GM19239 (cell line): ENCODE results near the gene CCDC183.

ENCODE experiments used
- DNase-seq: peaks from one replicate; pipeline ENCODE4 v3.0.0; 2011; ENCODE audit warnings: low spot score; ENCODE audit not compliant: insufficient read length
- FAIRE-seq: peaks from 2 replicates; lab custom pipeline; 2011; peaks lifted over from hg19 to GRCh38; lab: Jason Lieb, UNC

CCDC183 gene

DNA sequence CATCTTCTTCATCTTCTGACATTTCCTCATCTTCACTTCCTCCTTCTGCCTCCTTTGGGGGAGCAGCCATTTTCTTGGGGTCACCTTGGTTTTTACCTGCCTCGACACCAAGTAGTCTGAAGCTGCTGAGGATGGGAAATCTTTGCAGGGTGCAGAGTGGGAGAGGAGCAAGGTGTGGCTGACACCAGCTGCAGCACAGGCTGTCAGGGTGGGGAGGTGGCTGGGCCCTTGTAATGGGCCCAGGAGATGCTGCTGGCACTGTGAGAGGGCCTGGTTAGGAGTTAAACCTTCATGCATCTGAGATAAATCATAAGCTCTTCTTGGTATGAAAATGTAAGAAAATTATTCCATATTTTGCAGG is 19.3 kb downstream of the CCDC183 start:
- DNase-seq, result no peak
- FAIRE-seq, result no peak

DNA sequence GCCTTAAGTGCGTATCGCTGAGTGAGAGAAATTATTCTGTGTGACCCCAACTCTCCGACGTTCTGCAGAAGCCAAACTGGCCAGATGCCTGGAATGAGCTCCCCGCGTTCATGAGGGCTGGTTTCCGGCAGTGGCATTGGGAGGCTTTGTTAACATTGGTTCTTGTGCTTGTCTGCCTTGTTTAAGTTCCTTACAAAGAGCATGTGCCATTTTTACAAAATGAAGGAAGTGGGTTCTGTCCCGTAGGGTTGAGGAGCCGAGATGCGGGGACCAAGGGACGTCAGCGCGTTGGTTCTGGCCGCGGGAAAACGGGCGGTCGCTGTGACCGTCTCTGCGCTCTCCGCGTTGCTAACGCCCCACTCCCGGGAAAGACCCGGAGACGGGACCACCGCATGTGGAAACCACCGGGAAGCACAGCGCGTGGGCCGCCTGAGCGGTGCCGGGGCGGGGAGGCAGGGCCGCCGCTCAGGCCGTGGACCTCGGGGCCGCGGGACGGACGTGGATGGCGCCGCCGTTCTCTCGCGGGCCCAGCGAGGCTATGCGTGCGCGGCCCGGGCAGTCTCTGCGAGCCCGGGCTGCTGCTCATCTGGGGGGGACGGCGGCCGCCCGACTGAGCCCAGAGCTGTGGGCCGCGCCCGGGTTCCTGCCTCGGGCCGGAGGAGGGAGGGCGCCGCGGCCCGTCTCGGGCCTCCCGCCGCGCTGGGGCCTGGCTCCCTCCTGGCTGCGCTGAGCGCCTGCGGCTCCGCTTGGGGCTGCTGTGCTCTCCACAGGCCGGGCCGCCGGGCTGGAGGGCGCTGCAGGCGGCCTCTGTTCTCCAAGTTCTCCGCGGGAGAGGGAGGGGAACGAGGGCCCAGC is 25.1 kb downstream of the CCDC183 start:
- FAIRE-seq, result no peak
- no peak for DNase-seq

DNA sequence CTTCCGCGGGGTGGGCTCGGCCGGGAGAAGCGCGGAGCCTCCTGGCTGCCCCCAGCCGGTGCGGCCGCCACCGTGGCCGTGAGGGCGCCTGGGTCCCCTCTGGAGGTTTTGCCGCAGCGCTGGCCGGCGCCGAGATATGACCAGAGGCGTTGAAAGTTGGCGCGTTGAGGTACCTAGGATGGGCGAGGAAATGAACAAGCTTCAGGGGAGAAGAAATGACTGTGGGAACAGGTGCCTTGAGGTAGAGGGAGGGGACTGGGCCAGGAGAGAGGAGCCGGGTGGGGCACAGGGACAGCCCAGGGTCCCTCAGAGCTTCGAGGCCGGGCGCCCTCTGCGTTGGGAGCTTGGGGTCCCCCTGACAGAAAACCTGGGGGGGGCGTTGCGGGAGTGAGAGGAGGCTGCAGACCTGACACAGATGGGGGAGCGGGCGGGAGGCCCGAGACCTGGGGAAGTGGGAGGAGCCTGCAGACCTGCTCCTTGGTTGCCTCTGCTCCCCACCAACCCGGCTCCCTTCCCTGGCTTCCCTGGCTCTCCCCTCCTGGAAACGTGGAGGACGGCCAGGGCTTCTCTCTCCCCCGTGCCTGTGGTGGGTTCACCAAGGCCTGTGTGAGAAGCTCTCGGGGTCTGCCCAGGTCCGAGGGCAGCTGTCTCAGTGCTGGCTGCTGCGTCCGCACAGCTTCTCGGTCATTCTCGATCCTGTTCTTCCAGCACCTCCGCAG is 25.8 kb downstream of the CCDC183 start:
- no peak for DNase-seq
- no peak for FAIRE-seq

DNA sequence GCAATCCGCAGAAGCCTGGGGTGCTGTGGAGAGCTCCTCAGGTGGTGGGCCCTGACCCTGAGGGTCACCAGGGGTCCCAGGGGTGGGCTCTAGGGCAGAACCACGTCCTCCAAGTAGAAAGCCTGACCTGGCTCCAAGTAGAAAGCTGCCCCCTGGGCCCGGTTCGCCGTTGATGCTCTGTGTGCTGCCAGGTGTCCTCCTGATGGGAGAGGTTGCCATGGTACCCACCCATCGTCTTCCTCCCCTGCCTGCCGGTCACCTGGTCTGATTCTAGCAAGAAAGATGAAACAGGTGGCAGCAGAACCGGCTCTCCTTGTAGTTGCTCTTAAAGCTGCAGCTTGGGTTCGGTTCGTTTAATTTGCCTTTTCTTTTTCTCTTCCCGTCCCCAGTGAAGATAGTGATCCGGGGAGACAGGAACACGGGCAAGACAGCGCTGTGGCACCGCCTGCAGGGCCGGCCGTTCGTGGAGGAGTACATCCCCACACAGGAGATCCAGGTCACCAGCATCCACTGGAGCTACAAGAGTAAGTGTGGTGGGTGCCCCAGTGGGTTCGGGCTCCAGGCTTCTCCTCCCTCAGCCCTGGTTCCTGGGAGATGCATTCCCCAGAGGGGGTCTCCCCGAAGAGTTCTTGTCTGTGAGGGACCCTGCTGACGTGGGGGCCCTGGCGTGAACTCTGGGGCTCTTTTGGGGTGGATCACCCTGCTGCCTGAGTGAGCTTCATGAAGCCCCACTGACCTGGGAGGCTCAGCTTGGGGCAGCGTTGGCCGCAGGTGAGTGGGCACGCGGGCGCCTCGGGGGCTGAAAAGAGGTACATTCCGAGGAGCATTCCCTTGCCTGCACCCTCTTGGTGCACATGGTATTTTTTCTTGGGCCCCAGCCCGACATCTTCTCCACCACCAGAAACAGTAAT is 27.3 kb downstream of the CCDC183 start:
- FAIRE-seq (no peak), DNase-seq (no peak)

DNA sequence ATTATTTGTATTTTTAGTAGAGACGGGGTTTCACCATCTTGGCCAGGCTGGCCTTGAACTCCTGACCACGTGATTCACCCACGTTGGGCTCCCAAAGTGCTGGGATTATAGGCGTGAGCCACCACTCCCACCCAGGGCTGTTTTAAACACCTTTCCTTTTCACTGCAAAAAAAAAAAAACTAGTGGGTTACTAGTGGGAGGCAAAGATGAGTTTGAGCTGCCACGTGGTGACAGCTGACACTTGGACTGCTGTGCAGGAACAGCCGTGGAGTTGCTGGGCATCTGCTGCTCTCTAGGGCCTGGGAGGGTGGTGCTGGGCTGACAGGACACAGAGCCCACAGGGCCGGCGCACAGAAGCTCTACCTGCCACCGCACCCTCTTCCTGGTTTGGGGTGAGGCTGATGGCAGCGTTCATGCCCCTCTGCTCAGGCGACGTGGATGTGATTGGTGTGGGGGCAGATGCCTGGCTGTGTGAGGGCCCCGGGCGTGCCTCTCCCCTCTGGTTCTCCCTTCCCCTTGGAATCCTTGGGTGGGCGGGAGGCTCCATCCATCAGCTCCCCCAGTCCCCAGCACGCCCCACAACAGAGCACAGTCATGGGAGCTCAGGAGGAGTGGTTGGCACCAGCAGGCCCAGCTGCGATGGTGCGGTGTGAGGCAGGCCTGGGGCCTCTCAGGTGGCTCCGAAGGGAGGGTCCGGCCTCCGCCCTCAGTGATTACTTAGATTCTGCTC is 28.5 kb downstream of the CCDC183 start:
- FAIRE-seq, result no peak
- no peak for DNase-seq

DNA sequence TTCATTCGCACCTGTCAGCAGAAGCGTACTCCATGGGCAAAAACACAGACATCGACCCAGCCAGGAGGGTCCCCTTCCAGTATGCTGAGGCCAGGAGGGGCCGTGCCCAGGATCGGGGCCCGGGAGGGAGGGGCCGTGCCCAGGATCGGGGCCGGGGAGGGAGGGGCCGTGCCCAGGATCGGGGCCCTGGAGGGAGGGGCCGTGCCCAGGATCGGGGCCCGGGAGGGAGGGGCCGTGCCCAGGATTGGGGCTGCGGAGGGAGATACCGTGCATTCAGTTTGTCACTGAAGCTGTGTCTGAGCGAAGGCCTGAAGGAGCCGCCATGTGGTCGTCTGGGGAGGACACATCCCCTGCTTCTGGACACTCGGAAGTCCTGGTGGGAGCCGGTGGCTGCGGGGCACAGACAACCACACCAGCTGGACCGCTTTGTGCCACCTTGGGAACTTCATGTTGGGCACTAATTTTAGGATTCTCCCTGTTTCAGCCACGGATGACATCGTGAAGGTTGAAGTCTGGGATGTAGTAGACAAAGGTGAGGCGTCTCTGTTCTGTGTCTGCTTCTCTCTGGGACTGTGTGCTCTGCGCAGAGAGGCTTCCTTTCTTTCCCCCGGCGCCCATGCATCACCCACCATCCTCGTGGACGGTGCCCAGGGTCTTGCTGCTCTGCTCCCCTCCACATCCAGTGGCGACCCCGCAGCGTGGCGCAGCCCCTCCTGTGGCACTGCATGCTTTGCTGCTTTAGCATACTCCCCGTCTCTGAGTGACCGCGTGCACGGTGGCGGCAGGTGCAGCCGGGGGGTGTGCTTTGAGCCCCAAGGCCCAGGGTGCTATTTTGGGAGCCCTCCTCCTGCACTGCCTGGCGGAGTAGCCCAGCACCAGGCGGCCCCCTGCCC is 29.4 kb downstream of the CCDC183 start:
- FAIRE-seq (no peak), DNase-seq (no peak)

DNA sequence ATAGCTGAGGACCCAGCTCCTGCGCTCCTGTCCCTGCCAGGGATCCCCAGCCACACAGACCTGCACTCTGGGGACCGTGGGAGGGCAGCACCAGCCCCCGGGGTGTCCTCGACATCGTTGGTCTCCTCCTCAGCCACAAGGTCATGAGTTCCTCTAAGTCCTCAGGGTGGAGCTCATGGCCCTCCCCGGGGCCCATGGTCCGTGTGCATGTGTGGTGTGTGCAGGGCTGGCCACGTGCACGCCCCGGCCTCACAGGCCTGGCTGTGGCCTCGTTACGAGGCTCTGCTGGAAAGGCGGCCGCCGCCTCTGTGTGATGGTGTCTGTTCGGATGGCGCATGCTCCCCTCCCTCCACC is 30.0 kb downstream of the CCDC183 start:
- DNase-seq (no peak), FAIRE-seq (no peak)

DNA sequence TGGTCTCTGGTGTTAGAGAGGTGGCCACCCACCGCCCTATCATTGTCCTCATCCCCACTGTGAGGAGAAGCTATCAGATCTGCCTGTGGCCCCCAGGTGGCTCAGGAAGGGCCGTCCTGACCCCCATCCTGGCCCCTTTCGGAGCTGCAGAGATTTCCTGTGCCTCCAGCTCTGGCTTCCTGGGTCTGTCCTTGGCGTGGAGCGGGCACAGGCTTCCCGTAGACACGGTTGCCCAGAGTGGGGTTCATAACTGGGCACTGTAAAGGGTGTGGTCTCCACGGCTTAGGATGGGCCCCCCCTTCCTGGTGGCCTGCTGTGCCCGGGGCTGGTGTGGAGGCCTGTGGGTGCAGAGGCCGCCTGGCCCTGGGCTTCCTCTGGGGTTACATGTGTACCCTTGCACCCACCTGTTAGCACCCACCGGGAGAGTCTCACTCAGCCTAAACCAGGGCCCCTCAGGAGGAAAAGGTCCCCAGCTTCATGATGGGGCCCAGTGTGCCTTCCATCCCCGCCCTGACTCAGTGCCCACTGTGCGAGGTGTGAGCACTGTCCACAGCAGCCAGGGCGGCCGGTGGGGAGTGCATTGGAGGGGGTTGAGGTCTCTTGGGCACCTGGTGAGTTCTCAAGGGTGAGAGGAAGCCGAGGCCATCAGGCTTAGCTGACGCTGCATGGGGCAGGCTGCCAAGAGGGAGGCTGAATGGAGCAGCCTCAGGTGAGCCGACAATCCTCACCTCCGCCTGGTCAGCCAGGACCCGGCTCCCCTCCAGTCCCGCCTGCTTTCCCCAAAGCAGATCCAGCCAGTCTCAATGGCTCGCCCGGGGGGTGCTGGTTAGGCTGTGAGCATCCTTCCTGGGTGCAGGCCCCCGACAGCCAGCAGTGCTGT is 30.8 kb downstream of the CCDC183 start:
- no peak for DNase-seq
- no peak for FAIRE-seq

DNA sequence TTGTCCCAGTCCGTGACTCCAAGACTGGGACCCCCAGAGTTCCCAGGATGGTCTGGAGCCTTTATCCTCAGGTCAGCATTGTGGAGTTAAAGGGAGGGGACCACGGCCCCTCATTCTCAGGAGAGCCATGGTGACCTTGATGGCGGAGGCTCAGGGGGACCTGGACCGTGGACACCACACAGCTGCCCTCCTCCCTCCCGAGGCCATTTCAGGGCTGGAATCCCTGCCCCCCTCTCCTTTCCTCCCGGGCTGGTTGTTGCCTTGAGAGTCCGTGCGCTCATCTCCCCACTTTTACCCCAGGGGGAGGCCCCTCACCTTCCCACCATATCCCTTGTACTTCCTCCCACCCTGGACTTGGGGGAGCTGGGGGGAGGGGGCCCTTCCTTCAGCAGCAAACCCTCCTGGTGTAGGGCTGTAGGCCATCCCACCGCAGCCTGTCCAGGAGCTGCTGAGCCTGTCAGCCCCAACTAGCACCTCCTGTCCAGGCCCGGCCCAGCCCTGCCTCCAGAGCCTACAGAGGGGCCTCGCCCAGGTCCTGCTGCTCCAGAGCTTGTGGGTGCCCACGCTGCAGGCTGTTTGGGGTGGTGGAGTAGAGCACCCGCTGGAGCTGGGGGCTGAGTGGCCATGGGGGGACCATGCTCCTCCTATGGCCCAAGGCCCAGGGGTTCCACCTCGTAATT is 31.8 kb downstream of the CCDC183 start:
- no peak for DNase-seq
- no peak for FAIRE-seq

DNA sequence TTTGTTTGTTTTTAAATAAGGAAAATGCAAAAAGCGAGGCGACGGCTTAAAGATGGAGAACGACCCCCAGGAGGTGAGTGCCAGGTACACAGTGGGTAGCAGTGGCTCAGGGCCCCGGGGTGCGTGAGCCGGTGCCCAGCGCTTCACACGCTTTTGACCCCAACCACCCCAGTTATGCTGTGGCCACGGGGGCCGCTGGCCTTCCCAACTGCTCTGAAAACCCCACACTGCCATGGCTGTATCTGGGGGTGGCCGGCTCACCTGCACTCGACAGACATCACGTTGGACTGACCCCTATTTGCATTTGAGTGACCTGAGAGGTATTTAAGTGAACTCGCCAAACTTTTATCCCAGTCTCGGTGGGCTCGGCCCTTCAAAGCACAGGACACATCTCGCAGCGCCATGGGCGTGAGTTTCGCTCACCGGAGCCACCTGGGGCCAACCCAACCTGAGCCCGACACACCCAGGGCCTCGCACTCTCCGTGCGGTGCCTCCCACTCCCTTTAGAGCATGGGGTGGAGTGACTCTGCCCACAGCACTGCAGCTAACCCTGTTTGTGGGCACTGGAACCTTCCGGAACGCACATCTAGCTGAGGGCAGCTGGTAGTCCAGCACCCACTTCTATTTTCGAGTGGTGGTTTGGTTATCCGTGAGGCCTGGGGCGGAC is 32.5 kb downstream of the CCDC183 start:
- DNase-seq (no peak), FAIRE-seq (no peak)

DNA sequence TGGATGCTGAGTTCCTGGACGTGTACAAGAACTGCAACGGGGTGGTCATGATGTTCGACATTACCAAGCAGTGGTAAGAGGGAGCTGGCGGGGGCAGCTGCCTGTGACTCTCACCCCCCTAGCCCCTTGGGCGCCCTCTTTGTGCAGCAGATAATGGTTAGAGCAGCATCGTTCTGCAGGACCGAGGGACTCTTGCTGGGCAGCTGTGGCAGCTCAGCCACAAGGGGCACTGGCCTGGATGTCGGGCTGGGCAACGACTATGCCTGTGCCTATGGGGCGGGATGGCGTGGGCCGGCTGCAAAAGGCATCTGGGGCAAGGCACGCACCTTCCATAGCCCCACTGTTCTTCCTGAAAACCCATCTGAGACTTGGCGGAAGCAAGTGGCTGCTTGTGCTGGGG is 33.3 kb downstream of the CCDC183 start:
- DNase-seq, result no peak
- no peak for FAIRE-seq

DNA sequence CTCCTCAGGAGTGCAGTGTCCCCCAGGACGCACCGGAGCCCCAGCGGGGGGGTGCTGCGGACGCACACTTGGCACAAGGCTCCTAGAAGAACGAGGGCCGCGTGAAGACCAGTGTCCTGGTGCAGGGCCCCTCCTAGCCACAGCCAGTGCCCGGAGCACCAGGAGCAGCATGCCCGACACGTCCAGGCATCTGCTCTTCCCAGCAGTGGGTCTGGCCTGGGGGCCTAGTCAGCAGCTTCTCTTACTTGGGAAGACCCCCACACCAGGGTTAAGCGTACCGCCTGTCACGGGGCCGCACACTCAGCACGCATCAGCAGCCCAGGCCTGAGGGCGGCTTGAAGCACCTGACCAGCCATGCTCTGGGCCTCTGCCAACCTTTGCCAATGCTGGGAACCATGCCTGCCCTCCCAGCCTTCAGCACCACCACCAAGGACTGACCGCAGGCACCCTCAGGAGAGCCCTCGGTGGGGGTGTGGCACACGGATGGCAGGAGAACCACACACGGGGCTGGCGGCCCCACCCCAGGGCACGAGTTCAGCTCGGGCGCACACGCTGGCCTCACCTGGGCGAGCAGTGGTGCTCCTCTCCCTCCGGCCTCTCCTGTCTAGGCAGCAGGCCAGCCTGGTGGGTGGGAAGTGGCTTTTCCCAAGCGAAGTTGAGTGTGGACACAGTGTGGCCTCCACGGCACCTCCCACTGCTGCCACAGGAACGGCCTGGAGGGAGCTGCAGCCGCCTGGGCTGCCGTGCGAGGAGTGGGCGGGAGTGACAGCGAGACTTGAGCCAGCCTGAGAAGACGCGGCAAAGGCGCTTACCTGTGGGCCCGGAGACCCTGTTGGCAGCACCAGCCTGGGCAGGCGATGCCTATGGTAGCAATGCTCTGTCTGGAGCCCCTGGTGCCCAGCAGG is 34.1 kb downstream of the CCDC183 start:
- no peak for FAIRE-seq
- no peak for DNase-seq

DNA sequence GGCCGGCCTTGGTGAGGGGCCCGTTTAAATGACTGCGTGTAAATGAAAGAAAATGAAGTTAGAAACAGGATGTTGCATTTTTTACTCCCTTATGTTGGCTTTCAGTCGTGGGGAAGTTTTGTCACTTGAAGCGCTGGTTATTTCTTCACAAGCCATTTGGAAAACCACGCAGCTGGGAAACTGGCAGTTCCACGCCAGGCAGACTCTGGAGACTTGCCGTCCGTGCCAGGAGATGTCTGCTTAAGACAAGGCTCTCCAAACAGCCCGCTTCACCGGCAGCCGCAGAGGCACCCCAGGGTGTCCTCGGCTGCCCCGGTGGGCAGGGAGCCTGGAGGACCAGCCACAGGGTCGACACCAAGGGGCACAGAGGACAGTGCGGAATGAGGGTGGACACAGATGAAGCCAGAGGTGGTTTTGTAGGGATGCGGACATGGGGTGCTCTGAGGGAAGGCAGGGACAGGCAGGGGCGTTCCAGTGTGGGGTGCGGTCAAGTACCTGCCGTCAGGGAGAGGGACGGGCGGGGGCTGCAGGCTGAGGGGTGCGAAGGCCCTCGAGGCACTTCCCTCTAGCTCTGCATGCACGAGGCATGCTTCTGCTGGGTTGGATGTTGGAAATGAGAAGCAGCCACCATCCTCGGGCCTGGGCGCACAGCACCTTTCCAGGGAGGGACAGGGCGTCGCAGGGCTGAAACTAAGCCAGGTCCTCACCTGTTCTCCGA is 35.0 kb downstream of the CCDC183 start:
- FAIRE-seq (no peak), DNase-seq (no peak)

DNA sequence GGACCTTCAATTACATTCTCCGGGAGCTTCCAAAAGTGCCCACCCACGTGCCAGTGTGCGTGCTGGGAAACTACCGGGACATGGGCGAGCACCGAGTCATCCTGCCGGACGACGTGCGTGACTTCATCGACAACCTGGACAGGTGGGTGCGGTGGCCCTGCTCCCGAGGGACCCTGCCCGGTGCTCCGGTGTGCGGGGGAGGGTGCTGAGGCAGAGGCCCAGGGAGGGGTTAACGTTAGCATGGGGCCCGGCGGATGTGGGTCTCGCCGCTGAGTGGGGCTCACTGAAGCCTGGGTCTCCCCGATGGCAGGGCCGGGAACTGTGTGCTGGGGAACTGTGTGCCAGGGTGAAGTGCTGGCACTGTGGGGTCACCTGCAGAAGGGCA is 35.6 kb downstream of the CCDC183 start:
- DNase-seq (no peak), FAIRE-seq (no peak)

DNA sequence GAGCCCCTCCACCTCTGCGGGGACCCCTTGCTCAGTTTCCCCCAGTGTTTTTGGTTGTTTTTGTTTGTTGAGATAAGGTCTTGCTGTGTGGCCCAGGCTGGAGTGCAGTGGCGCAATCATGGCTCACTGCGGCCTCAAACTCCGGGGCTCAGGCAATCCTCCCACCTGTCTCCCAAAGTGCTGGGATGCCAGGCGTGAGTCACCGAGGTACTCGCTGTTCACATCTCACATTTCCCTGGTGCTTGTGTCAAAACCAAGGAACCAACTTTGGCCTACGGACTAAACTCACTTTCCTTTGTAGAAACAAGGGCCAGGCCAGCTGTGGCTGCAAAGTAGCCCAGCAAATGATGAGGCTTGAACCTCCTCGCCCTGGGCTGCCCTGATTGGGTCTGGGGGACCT is 36.4 kb downstream of the CCDC183 start:
- DNase-seq (no peak), FAIRE-seq (no peak)
